ENCODE measurements around the gene MYL3. TPM values are rescaled to one million over a fixed set of nuclear protein-coding genes. Genes with fewer than 3 reads are reported as not detected.

MYL3 gene
- polyA plus RNA-seq, 1 of the 3 experiments (the other 2 are of a cell fraction), result not detected

- no peak overlapping the region for H3K9ac ChIP-seq
- H2AFZ ChIP-seq (ENCODE audit: low read depth), result no peak overlapping the region
- 0% methylated on average over 1 of the region's 15 CpGs for WGBS (ENCODE audit: low lambda C conversion rate)
- no peak overlapping the region for H3K27ac ChIP-seq (ENCODE audit: low read depth in 2 of 2, low read length in 1 of 2)
- H3K36me3 ChIP-seq (replicated peaks in 1 of 2; ENCODE audit: control insufficient read depth in 1 of 2, insufficient read depth in 2 of 2, low read length in 1 of 2), result no peaks in the 10 kb centered on the region
- H3K79me2 ChIP-seq (ENCODE audit: insufficient read depth), result no peaks in the 10 kb centered on the region
- peaks cover 0 to 33% of the 10 kb centered on the region in 2 experiments; a peak in 1 of 4 replicates for H3K4me1 ChIP-seq (ENCODE audit: control insufficient read depth in 1 of 2, insufficient read depth in 2 of 2, low read depth in 1 of 2, low read length in 1 of 2)
- H3K9me2 ChIP-seq, result no peaks in the 10 kb centered on the region
- H3F3A ChIP-seq (replicated peaks; ENCODE audit: insufficient read depth), result no peaks in the 10 kb centered on the region
- H3K9me3 ChIP-seq, result no peaks in the 10 kb centered on the region
- no peaks in the 10 kb centered on the region for H3K27me3 ChIP-seq (ENCODE audit: insufficient read depth)
- no peak for TF ChIP-seq FOSL2 (IDR thresholded peaks at IDR 0.05; ENCODE audit: borderline replicate concordance, low read depth)
- no peak for TF ChIP-seq JUND (IDR thresholded peaks at IDR 0.05)
- TF ChIP-seq FOXJ3 (CRISPR knock-in tag; IDR thresholded peaks at IDR 0.05), result no peak
- TF ChIP-seq YY1 (IDR thresholded peaks at IDR 0.05; ENCODE audit: low read depth), result no peak
- no peak for TF ChIP-seq ELF1 (IDR thresholded peaks at IDR 0.05)
- no peak for TF ChIP-seq PBX3 (IDR thresholded peaks at IDR 0.05)
- TF ChIP-seq RXRA (IDR thresholded peaks at IDR 0.05; ENCODE audit: borderline replicate concordance, low read depth), result no peak
- TF ChIP-seq SMC3 (IDR thresholded peaks at IDR 0.05; ENCODE audit: low read depth, low read length), result no peak
- no peak for TF ChIP-seq ZBTB33 (IDR thresholded peaks at IDR 0.05; ENCODE audit: borderline replicate concordance, low read depth)
- no peak for TF ChIP-seq MAX (IDR thresholded peaks at IDR 0.05; ENCODE audit: low read depth)
- TF ChIP-seq NFIC (IDR thresholded peaks at IDR 0.05; ENCODE audit: borderline replicate concordance), result no peak
- no peak for TF ChIP-seq EP300 (IDR thresholded peaks at IDR 0.05; ENCODE audit: borderline replicate concordance in 1 of 2, low read depth in 1 of 2, low read length in 1 of 2)
- no peak for TF ChIP-seq NRF1 (IDR thresholded peaks at IDR 0.05; ENCODE audit: low read depth, low read length)
- TF ChIP-seq TEAD4 (IDR thresholded peaks at IDR 0.05; ENCODE audit: borderline replicate concordance, insufficient read depth), result no peak
- no peak for TF ChIP-seq POLR2AphosphoS5 (IDR thresholded peaks at IDR 0.05; ENCODE audit: low read depth, low read length)
- no peak for TF ChIP-seq MXI1 (IDR thresholded peaks at IDR 0.05; ENCODE audit: low read depth, low read length)
- TF ChIP-seq CTCF (IDR thresholded peaks at IDR 0.05), result no peak
- no peak for TF ChIP-seq GABPA (IDR thresholded peaks at IDR 0.05; ENCODE audit: low read depth)
- TF ChIP-seq RCOR1 (IDR thresholded peaks at IDR 0.05; ENCODE audit: low read length), result no peak
- no peak for TF ChIP-seq USF2 (IDR thresholded peaks at IDR 0.05; ENCODE audit: borderline replicate concordance, low read depth, low read length)
- CTCF ChIA-PET, result interaction anchor here (0.7 to 31.0 kb wide), 7 partner anchors 8 to 409 kb away, joined by 3 to 480 read pairs (median 34); partner anchors contain the start of gene PTH1R
- H3K4me2 ChIP-seq, result no peak overlapping the region
- POLR2A ChIA-PET, result no interaction called here
- H3K4me3 ChIP-seq (ENCODE audit: low read depth in 2 of 2, low read length in 1 of 2), result no peak overlapping the region
- DNase-seq, result no peak
- no peaks in the 10 kb centered on the region for H4K20me1 ChIP-seq (ENCODE audit: insufficient read depth)
Measured at GRCh38 chr3:46897829-46898320, 34.6 kb upstream of the MYL3 start.

All from SK-N-SH (cell line).